Keratinocyte (primary cell): Measurements from ENCODE around the gene MDM4. TPM values are rescaled to one million over a fixed set of nuclear protein-coding genes. Genes with fewer than 3 reads are reported as not detected.

ENCODE experiments used
- DNase-seq: peaks from one replicate; pipeline ENCODE4 v3.0.0-alpha.2; 2011; ENCODE audit warnings: low read depth, missing footprints, low spot score
- FAIRE-seq: peaks from 2 replicates; lab custom pipeline; 2011; peaks lifted over from hg19 to GRCh38; lab: Jason Lieb, UNC
- H2AFZ ChIP-seq: 2 replicates; pipeline ENCODE4 v1.6.0; 2012; ENCODE audit warnings: low read length, control low read depth, inconsistent platforms; ENCODE audit not compliant: control insufficient read depth
- H3K27ac ChIP-seq: 2 replicates; pipeline ENCODE4 v1.5.1; 2011; ENCODE audit warnings: low read length; ENCODE audit not compliant: control insufficient read depth, insufficient read depth
- H3K27me3 ChIP-seq: 3 replicates; pipeline ENCODE4 v1.6.0; 2011; ENCODE audit warnings: low read length; ENCODE audit not compliant: control insufficient read depth, insufficient read depth; ENCODE audit errors: extremely low read depth
- H3K36me3 ChIP-seq, 2 experiments: 2 replicates in 1 of 2; 3 replicates in 1 of 2; pipeline ENCODE4 v1.5.1; 2011; ENCODE audit warnings: low read length in 2 of 2, mild to moderate bottlenecking in 1 of 2; ENCODE audit not compliant: control insufficient read depth in 2 of 2, insufficient read depth in 2 of 2; ENCODE audit errors: extremely low read depth in 1 of 2
- H3K4me1 ChIP-seq: 3 replicates; pipeline ENCODE4 v1.5.1; 2011; ENCODE audit warnings: low read length; ENCODE audit not compliant: control insufficient read depth, insufficient read depth; ENCODE audit errors: extremely low read depth
- H3K4me2 ChIP-seq: 3 replicates; pipeline ENCODE4 v1.6.0; 2011; ENCODE audit warnings: low read depth, low read length; ENCODE audit not compliant: control insufficient read depth, insufficient read depth; ENCODE audit errors: extremely low read depth
- H3K4me3 ChIP-seq, 3 experiments: fragments of 200-600 bp in 1 of 3; sonication (generic) in 1 of 3; 2 replicates in 2 of 3; 3 replicates in 1 of 3; pipeline ENCODE4 v1.5.1; 2011 to 2016; ENCODE audit warnings: low read length in 3 of 3, mild to moderate bottlenecking in 3 of 3, control low read depth in 2 of 3, inconsistent platforms in 1 of 3, low read depth in 1 of 3, mixed read lengths in 1 of 3, mixed run types in 1 of 3, moderate library complexity in 1 of 3; ENCODE audit not compliant: control insufficient read depth in 2 of 3, insufficient read depth in 2 of 3; ENCODE audit errors: extremely low read depth in 1 of 3
- H3K79me2 ChIP-seq: 2 replicates; pipeline ENCODE4 v1.6.0; 2012; ENCODE audit warnings: low read length; ENCODE audit not compliant: control insufficient read depth, insufficient read depth
- H3K9ac ChIP-seq: 3 replicates; pipeline ENCODE4 v1.6.0; 2011; ENCODE audit warnings: low read length; ENCODE audit not compliant: control insufficient read depth, insufficient read depth; ENCODE audit errors: extremely low read depth
- H3K9me1 ChIP-seq: 3 replicates; pipeline ENCODE4 v1.6.0; 2011; ENCODE audit warnings: low read length; ENCODE audit not compliant: control insufficient read depth, insufficient read depth; ENCODE audit errors: extremely low read depth
- H3K9me3 ChIP-seq: 2 replicates; pipeline ENCODE4 v1.5.1; 2012; ENCODE audit warnings: low read depth, low read length; ENCODE audit not compliant: control insufficient read depth
- H4K20me1 ChIP-seq: 3 replicates; pipeline ENCODE4 v1.6.0; 2011; ENCODE audit warnings: low read length; ENCODE audit not compliant: control insufficient read depth, insufficient read depth; ENCODE audit errors: extremely low read depth
- CTCF ChIP-seq, 3 experiments: IDR thresholded peaks in 1 of 3; conservative IDR thresholded peaks in 1 of 3; optimal IDR thresholded peaks in 1 of 3; 2 replicates in 2 of 3; 3 replicates in 1 of 3; pipeline versions ENCODE3 to v1.5.1; 2011; ENCODE audit warnings: low read length in 3 of 3, mild to moderate bottlenecking in 3 of 3, moderate library complexity in 2 of 3, control low read depth in 1 of 3, inconsistent platforms in 1 of 3; ENCODE audit not compliant: insufficient read depth in 2 of 3; ENCODE audit errors: extremely low read depth in 1 of 3
- EZH2 ChIP-seq: IDR thresholded peaks from one replicate; pipeline ENCODE4 v1.6.1; 2012; ENCODE audit warnings: inconsistent platforms, mild to moderate bottlenecking, low read length, moderate library complexity
- dilution Hi-C: fragments of 300-500 bp; cut with MboI; formaldehyde crosslinking; loops from one replicate; pipeline ENCODE4 v1.7.0; 2020; ENCODE audit warnings: low sequenced_read_pairs; ENCODE audit not compliant: extremely low pct_ligation_motif_present
- polyA minus RNA-seq, 3 experiments: library from RNA; depleted of rRNA, polyadenylated mRNA; stranded (reverse); fragments of >200 nt; gene quantifications; 1 replicate in 1 of 3; 2 replicates in 1 of 3; 3 replicates in 1 of 3; pipeline ENCODE4 v1.2.3, GENCODE V29; 2011
- polyA plus RNA-seq, 5 experiments: library from polyadenylated mRNA; depleted of rRNA in 3 of 5; stranded (reverse) in 3 of 5; stranded (forward) in 1 of 5; unstranded in 1 of 5; fragments of >200 nt; gene quantifications; 1 replicate in 1 of 5; 2 replicates in 3 of 5; 3 replicates in 1 of 5; pipeline versions ENCODE4 v1.2.1 to v1.2.3, GENCODE V29; 2011 to 2012; ENCODE audit warnings: missing spikeins in 2 of 5, low read depth in 1 of 5, low replicate concordance in 1 of 5

The MDM4 gene, protein sequence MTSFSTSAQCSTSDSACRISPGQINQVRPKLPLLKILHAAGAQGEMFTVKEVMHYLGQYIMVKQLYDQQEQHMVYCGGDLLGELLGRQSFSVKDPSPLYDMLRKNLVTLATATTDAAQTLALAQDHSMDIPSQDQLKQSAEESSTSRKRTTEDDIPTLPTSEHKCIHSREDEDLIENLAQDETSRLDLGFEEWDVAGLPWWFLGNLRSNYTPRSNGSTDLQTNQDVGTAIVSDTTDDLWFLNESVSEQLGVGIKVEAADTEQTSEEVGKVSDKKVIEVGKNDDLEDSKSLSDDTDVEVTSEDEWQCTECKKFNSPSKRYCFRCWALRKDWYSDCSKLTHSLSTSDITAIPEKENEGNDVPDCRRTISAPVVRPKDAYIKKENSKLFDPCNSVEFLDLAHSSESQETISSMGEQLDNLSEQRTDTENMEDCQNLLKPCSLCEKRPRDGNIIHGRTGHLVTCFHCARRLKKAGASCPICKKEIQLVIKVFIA
- polyA plus RNA-seq (6.8 to 17.8 TPM (median 8.6 TPM) in 3 replicates), polyA minus RNA-seq (20.8 to 68.3 TPM (median 32.4 TPM) in 3 replicates)
- polyA plus RNA-seq (2011; ENCODE audit: low read depth), result 36.9 TPM
- 1.9 and 3.5 TPM in 2 replicates for polyA plus RNA-seq (2011; cell fraction: cytosol; rRNA removed)
- 26.4 and 30.8 TPM in 2 replicates for polyA plus RNA-seq (2011; cell fraction: nucleus; rRNA removed)
- 4.5 and 12.7 TPM in 2 replicates for polyA plus RNA-seq (2012; ENCODE audit: low replicate concordance)
- polyA minus RNA-seq (2011; cell fraction: cytosol; rRNA and poly(A)+ RNA removed), result 4.8 TPM
- 43.8 and 78.3 TPM in 2 replicates for polyA minus RNA-seq (2011; cell fraction: nucleus; rRNA and poly(A)+ RNA removed)

GRCh38 chr1:204516180-204516879 is at the start of gene MDM4:
Gene MDM4 (plus strand): TSS chr1:204516406. CDS start chr1:204525519, 9,113 bp downstream.
- peak; percentile 51 for FAIRE-seq
- Histone ChIP-seq H3K9me1 (no peaks in the 10 kb centered on the region), H3K9me3 (no peaks in the 10 kb centered on the region), H3K36me3 (peaks cover under 1 to 10% of the 10 kb centered on the region in 2 experiments), H2AFZ (peak within 1 kb of the TSS; percentile 100), H3K79me2 (peaks cover 43% of the 10 kb centered on the region), H3K27me3 (no peaks in the 10 kb centered on the region), H3K9ac (peak within 1 kb of the TSS; percentile 97), H3K4me2 (peak within 1 kb of the TSS; percentile 92), H4K20me1 (peaks cover 5% of the 10 kb centered on the region), H3K4me1 (peaks cover 14% of the 10 kb centered on the region), H3K4me3 (peak within 1 kb of the TSS; percentile 64 to 99 (median 97)), H3K27ac (peak within 1 kb of the TSS; percentile 98)
- TF ChIP-seq CTCF (optimal IDR thresholded peaks at IDR 0.05 in 1 of 3, IDR thresholded peaks at IDR 0.05 in 1 of 3, conservative IDR thresholded peaks at IDR 0.05 in 1 of 3; ENCODE audit: extremely low read depth in 1 of 3, insufficient read depth in 2 of 3, low read length in 3 of 3) (no peak), EZH2 (no peak)
- dilution Hi-C loops, result no loop called here
- DNase-seq, result peak; percentile 85

GRCh38 chr1:204466416-204467405 is 49.5 kb upstream of the MDM4 start:
- H3K27ac ChIP-seq, result no peak overlapping the region

More at GRCh38 chr1:204466416-204467405, 49.5 kb upstream of the MDM4 start:
- Histone ChIP-seq H4K20me1 (no peaks in the 10 kb centered on the region), H3K9me3 (no peaks in the 10 kb centered on the region), H3K9me1 (no peaks in the 10 kb centered on the region), H3K4me1 (peaks cover 2% of the 10 kb centered on the region), H3K4me2 (no peak overlapping the region), H3K36me3 (peaks cover 0 to 4% of the 10 kb centered on the region in 2 experiments), H2AFZ (no peak overlapping the region), H3K9ac (no peak overlapping the region), H3K79me2 (no peaks in the 10 kb centered on the region), H3K27me3 (no peaks in the 10 kb centered on the region), H3K4me3 (no peak overlapping the region)
- no peak for TF ChIP-seq EZH2
- no peak for TF ChIP-seq CTCF (optimal IDR thresholded peaks at IDR 0.05 in 1 of 3, IDR thresholded peaks at IDR 0.05 in 1 of 3, conservative IDR thresholded peaks at IDR 0.05 in 1 of 3; ENCODE audit: extremely low read depth in 1 of 3, insufficient read depth in 2 of 3, low read length in 3 of 3)
- dilution Hi-C loops, result no loop called here
- no peak for FAIRE-seq
- DNase-seq, result no peak
